ENCODE measurements around the gene RBMS3. TPM values are rescaled to one million over a fixed set of nuclear protein-coding genes. Genes with fewer than 3 reads are reported as not detected.

Gene RBMS3
- total RNA-seq, 1 donor from 2014 or later = 3.4 TPM

DNA sequence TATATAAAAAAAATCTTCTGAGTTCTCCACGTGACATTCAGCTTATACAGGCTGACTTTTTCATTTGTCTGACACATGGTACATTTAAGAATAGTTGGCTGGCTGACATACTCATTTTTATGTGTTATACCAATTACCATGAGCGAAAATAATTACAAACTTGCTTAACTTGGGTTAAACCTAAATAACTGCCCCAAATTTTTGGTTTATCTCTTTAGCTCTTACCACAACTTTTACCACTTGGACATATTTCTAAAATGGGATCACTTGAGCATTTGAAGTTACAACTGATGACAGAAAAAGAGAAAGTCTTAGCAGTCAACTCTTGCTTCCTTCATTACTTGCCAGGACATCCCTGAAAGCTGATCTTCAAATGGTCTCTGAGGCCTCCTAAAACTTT is 618.1 kb downstream of the RBMS3 start:
- DNase-seq (ENCODE audit: low read depth) = no peak
- TF ChIP-seq, protein P1, sequence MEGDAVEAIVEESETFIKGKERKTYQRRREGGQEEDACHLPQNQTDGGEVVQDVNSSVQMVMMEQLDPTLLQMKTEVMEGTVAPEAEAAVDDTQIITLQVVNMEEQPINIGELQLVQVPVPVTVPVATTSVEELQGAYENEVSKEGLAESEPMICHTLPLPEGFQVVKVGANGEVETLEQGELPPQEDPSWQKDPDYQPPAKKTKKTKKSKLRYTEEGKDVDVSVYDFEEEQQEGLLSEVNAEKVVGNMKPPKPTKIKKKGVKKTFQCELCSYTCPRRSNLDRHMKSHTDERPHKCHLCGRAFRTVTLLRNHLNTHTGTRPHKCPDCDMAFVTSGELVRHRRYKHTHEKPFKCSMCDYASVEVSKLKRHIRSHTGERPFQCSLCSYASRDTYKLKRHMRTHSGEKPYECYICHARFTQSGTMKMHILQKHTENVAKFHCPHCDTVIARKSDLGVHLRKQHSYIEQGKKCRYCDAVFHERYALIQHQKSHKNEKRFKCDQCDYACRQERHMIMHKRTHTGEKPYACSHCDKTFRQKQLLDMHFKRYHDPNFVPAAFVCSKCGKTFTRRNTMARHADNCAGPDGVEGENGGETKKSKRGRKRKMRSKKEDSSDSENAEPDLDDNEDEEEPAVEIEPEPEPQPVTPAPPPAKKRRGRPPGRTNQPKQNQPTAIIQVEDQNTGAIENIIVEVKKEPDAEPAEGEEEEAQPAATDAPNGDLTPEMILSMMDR (IDR thresholded peaks at IDR 0.05; ENCODE audit: insufficient read depth, low read length, severe bottlenecking) = no peak
- no peak overlapping the region for H3K4me3 ChIP-seq (ENCODE audit: low read depth, low read length)
- H3K36me3 ChIP-seq (ENCODE audit: control insufficient read depth, insufficient read depth, low read length) = no peaks in the 10 kb centered on the region
- FAIRE-seq = peak; percentile 85
- H3K27me3 ChIP-seq (ENCODE audit: control insufficient read depth, insufficient read depth, low read length) = no peaks in the 10 kb centered on the region

DNA sequence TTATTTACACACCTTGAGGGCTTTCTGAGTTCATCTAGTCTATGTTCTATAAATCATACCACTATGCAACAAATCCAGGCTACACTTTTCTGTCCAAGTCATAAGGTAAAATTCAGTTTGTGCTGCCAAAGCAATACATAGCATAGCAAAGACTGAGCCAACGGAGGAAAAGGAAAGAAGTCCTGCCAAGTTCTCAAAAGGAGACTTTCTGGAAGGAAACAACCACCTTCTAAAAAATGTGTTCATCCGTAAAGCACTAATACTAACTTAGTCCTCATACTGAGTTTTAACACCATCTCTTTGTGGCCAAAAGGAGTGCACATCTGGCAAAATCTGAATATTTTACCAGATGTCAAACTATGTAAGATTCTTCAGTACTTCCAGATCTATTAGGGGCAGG is 620.2 kb downstream of the RBMS3 start:
- FAIRE-seq = no peak
- Histone ChIP-seq H3K4me3 (ENCODE audit: low read depth, low read length) (no peak overlapping the region), H3K27me3 (ENCODE audit: control insufficient read depth, insufficient read depth, low read length) (no peaks in the 10 kb centered on the region), H3K36me3 (ENCODE audit: control insufficient read depth, insufficient read depth, low read length) (no peaks in the 10 kb centered on the region)
- TF ChIP-seq, protein P1 (IDR thresholded peaks at IDR 0.05; ENCODE audit: insufficient read depth, low read length, severe bottlenecking) = no peak
- no peak for DNase-seq (ENCODE audit: low read depth)

DNA sequence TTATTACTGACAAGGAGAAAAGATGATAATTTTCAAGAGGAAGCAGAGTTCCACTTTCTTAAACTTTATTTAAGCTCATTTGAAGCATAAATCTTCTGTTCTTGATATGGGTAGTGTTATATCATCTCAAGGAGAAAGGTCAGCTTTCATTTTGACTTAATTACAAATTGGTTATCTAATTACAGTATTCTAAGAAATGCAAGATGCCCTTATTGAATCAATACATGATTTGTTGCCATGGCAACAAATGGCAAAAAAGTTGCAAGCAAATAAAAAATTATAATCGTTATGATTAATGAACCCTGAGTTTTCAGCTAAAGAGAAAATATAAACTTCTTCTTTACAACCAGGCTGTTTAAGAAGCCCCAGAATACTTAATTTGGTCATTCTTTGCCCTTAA is 622.7 kb downstream of the RBMS3 start:
- Histone ChIP-seq H3K4me3 (ENCODE audit: low read depth, low read length) (no peak overlapping the region), H3K36me3 (ENCODE audit: control insufficient read depth, insufficient read depth, low read length) (no peaks in the 10 kb centered on the region), H3K27me3 (ENCODE audit: control insufficient read depth, insufficient read depth, low read length) (no peaks in the 10 kb centered on the region)
- DNase-seq (ENCODE audit: low read depth) = no peak
- TF ChIP-seq, protein P1 (IDR thresholded peaks at IDR 0.05; ENCODE audit: insufficient read depth, low read length, severe bottlenecking) = no peak
- FAIRE-seq = no peak

DNA sequence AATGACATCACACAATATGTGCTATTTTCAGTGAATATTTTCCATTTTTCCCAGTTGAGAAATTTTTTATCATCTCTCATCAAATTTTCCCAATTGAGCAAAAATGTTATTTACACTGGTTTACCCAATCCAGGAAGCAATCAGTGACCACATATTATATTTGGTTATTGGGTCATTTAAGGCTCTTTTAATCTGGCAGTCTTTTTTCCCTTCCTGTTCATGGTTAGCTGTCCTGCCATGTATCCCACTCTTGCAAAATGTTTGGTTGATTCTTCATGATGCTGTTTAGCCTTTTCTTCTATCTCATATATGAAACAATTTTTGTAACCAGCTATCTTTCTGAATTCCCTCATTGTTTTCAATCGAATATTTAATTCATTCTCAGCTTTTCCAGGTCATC is 626.0 kb downstream of the RBMS3 start:
- DNase-seq (ENCODE audit: low read depth) (no peak), FAIRE-seq (no peak)
- no peaks in the 10 kb centered on the region for H3K27me3 ChIP-seq (ENCODE audit: control insufficient read depth, insufficient read depth, low read length)
- TF ChIP-seq, protein P1 (IDR thresholded peaks at IDR 0.05; ENCODE audit: insufficient read depth, low read length, severe bottlenecking) = no peak
- H3K36me3 ChIP-seq (ENCODE audit: control insufficient read depth, insufficient read depth, low read length) = no peaks in the 10 kb centered on the region
- H3K4me3 ChIP-seq (ENCODE audit: low read depth, low read length) = no peak overlapping the region

DNA sequence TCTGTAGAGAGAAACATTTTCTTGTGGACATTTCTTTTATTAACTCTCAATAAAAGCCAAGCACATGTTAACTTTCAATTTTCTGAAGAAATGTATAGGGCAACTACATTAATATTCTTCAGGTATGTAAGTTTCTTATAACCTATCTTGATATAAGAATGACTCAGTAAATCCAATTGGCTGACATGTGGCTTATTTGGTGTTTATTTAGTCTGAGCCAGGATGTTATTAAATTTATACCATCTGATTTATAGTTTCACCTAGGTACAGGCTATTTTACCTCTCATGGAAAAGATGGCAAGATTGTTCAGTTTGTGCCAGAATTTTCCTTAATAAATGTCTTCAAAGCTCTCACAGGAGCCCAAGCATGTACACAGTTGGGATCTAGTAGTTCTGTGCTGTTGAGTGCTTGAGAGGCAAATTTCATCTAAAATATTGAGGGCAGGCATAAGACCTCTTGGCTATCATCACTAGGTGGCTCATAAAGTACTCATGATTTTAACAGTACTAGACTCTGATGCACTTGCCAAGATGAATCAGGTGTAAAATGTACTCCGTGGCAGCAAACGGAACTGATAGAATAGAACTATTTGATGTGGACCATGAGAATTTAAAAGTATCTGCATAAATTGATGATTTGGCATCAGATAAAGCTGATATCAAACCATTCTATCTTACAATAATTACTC is 631.9 kb downstream of the RBMS3 start:
- DNase-seq (ENCODE audit: low read depth) (no peak), FAIRE-seq (no peak)
- no peaks in the 10 kb centered on the region for H3K36me3 ChIP-seq (ENCODE audit: control insufficient read depth, insufficient read depth, low read length)
- TF ChIP-seq, protein P1 (IDR thresholded peaks at IDR 0.05; ENCODE audit: insufficient read depth, low read length, severe bottlenecking) = no peak
- no peak overlapping the region for H3K4me3 ChIP-seq (ENCODE audit: low read depth, low read length)
- no peaks in the 10 kb centered on the region for H3K27me3 ChIP-seq (ENCODE audit: control insufficient read depth, insufficient read depth, low read length)

Measured in bronchial epithelial cell (primary cell).